Measurements from ENCODE around the gene FRMD3.

FRMD3 gene

DNA sequence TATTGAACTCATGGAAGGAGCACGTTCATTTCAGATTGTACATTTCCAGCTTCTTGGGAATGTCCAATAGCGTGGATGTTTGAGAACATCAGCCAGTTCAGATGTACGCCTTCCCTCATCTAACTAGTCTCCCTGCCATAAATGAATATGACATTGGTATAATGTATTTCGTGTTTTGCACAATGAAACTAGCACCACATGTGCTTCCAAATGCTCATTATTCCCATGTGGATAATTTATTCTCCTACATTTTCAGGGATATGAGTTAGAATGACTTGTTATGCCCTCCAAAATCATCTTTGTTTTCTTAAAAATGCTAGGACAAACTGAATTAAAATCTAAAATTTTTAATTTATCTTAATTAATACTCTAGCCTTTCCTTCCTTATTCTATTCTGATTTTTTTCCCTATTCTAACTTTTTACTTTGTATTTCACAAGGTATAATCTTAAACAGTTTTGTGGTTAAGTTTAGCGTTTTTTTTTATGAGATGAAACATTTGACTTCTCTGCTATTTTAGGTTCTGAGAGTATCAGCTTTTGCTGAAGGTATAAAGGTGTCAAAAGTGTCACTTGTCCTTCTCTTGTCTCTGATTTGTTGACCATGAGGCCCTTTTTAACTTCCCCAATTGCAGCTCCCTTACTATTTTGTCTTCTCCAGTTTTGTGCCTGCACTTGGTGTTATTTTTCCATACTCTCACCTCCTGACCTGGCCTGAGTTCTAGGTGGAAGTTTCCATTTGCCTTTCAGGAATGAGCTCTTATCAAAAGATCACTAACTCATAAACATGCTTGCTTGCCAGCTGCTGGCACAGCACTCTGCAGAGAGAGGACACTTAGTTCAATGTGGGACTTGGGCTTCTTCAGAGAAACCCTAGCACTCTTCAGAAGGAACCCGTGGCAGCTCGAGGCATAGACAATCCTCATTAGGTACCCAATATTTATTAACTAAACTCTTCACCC lies 106.8 kb downstream of the FRMD3 start:
- no peak for DNase-seq

DNA sequence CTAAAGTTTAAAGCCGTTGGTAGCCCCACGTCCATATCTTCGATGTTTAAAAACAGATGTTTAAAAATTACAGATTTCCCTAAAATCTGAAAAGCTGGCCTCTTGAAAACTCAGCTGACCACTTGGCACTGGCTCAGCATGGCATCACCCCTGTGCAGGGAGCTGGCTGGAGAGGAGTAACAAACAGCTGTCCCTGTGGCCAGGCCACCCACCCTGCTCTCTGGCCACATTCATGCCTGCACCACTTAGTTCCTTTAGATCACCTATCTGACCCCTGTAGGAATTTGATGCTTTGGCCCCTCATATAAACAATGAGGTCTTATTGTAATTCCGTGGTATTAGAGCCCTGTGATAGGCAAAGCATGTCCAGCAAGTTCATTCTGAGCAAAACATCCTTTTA lies 107.5 kb downstream of the FRMD3 start:
- no peak for DNase-seq

DNA sequence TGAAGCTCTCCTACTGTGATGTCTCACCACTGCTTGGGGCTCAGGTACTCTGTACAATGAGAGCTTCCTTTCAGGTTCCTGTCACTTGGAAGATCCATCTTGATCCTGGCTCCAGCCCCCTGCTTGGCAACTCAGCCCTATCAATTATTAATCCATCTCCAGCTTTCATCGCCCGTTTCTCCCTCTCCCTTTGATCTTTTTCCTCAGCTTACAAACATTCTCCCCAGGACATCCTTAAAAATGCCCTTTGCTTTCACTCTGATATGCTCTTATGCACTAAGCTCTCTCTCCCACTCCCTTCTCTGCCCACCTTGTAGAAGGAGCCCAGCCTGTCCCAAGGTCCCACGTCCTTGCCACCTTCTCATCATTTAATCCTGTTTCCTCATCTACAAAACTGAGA lies 109.0 kb downstream of the FRMD3 start:
- DNase-seq: no peak

DNA sequence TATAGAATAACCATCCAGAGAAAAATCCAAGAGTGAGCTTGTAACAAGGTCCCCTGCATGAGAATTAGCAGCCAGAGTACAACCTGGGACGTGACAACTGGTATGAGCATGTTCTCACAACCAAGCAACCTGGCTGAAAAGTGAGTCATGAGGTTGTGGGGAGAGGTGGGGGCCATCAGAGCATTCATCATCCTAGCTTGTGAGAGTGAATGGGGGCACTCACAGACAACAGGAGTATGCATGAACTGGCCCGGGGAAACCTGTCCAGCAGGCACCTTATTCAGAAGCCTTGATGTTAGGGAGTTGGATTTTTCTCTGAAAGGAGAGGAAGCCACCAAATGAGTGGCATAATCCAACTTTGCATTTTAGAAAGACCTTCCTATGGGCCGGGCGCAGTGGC lies 113.0 kb downstream of the FRMD3 start:
- DNase-seq: no peak

DNA sequence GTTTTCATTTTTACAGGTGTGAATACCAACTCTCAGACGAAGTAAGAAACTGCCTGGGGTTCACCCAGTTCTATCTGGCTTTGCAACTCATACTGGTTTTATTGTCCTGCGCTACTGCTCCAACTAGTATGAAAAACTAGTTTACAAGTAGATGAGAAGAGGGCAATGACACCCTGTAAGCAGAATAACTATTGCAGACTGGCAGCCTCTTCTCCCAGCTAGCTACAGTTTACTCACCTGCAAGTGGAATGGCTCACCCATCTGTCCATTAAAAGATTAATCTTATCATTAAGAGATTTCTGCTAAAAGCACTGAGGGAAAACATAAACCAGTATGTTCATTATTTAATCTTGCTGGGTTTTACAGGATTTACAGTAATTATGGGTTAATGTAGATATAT lies 113.4 kb downstream of the FRMD3 start:
- no peak for DNase-seq

DNA sequence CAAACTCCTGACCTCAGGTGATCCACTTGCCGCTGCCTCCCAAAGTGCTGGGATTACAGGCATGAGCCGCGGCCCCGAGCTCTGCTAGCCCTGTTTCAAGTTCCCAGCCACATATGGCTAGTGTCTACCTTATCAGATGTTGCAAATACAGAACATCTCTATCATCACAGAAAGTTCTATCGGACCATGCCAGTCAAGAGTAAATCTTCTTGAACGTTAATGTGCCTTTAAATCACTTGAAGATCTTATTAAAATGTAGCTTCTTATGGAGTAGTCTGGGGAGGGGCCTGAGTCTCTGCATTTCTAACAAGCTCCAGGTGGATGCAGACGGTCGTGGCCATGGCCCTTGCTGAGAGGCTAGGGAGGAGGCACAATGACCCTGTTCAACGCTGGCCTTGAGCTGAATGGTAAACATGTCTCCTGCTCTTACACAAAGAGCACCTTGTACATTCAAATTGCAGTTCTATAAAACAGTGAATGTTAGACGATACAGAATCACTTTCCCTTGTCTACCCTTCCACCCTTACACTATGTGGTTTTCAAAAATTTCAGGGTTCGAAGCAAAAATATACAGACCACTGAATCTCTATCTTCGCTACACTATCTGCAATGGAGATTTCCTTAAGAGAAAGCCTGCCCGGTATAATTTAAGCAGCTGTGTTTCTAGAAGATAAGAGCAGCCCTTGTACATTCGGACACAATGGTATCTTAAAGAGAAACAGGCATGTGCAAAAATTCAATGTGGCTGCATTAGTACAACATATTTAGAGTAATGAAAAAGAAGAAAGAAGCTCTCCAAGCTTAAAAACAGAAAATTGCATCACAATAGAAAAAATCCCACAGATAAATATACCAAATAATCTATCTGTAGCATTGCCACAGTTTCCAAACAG lies 114.1 kb downstream of the FRMD3 start:
- DNase-seq: no peak

DNA sequence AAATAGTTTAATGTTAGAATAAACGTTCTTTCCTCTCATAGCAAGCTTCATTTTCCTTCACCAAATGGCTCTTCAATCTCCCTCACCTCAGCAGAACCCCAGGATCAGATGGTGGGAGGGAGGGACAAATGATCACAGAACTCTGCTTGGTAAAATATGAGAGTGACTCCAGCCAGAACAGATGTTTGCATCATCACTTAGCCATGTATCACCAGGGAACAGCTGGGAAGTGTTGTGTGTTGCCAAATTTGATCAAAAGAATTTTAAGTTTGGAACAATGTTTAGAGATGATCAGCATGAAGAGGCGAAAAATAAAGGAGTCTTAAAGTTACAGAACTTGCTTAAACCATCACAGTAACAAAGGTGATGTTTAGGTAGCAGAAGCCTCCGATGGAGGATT lies 115.7 kb downstream of the FRMD3 start:
- no peak for DNase-seq

DNA sequence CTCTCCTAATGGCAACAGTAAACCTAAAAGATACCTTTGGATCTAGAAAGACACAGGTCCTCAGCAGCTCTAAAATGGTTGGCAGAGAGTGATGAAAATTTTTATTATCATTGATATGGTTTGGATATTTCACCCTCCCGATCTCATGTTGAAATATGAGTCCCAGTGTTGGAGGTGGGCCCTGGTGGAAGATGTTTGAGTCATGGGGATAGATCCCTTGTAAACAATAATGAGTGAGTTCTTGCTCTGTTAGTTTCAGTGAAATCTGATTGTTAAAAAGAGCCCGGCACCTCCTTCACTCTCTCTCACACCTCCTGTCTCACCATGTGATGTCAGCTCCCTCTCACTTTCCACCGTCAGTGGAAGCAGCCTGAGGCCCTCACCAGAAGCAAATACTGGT lies 117.7 kb downstream of the FRMD3 start:
- DNase-seq: no peak

DNA sequence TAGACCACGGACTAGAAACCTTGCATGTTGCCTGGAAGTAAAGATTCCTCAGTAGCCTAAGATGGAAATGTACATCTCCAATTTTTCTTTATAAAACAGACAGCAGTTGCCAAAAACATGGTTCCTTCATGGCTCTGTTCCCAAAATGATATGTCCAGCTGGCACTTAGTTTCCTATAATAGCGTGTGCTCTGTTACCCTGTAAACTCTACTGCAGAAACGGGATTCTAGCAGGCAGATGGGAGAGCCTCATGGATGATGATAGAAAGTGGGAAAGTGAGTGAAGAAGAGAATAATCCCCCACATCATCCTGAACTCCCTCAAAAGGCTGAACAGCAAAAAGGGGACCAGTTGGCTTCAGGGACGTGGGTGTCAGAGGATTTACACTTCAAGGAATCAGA lies 118.2 kb downstream of the FRMD3 start:
- DNase-seq: no peak

DNA sequence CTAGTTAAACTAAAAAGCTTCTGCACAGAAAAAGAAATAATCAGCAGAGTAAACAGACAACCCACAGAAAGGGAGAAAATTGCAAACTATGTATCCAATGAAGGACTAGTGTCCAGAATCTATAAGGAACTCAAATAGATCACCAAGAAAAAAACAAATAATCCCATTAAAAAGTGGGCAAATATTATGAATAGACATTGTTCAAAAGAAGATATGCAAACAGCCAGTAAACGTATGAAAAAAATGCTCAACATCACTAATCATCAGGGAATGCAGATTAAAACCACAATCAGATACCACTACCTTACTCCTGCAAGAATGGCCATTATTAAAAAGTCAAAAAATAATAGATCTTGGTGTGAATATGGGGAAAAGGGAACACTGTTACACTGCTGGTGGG lies 119.9 kb downstream of the FRMD3 start:
- DNase-seq: no peak

DNA sequence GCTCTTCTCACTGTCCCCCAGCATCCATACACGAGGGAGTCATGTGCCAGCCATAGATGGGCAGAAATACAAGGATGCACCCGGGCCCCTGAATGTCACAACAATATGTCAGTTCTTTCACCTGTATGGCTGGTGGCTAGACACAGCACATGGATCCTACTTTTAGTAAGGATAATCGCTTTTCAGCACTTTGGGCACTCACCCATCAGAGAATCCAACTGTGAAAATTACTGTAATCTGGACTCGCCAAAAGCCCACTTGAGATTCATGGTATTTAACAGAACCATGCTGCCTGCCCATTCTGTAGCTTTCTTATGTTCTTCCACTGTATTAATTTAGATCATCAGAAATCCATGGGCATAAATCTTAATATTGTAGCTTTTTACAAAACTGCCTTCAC lies 124.8 kb downstream of the FRMD3 start:
- no peak for DNase-seq

DNA sequence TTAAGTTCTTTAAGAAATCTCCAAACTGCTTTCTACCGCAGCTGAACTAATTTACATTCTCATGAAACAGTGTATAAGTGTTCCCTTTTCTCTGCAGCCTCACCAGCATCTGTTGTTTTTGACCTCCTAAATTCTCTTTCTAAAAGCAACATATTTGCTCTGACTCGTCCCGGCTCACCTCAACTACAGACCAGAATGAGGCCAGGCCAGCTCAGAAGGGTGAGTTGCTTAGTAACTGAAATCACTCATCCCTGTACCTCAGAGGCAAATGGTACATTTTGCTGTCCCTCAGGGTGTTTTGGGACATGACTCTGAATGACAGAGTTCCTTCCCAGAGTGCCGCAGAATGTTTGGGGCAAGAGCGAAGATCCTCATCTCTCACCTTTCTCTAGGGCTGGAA lies 127.5 kb downstream of the FRMD3 start:
- no peak for DNase-seq

DNA sequence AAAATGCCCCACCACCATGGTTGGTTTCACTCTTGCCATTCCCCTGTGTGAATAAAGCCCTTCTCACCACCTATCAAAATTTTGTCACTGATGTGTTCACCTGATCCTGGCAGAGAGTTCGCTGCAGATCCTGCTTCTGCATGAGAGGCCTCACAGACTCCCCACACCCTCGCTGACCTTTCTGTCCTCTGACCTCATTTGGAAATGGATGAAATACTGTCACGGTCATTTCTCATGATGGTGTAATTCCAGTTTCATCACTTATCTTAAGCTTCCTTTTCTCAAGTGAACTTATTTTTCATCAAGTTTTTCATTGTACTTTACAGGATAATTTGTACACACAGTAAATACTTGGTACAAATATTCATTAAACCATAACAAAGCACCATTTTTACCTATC lies 131.3 kb downstream of the FRMD3 start:
- DNase-seq: no peak

DNA sequence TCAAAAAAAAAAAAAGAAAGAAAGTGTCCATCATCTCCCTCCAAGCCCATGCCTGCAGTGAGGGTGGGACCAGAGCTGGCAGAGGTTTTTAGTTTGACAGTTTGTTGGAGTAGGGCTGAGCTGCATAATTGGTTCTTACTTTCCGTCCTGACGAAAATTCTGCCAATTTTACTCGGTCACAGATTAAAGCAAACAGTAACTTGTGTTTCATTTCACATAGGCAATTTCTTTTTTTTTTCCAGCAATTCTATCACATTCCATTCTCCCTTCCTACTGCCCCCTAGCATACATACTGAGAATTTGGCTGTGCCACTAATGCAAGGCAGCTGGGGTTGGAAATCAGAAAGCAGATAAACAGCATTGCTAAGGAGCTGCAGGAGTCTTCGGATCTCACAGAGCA lies 132.4 kb downstream of the FRMD3 start:
- DNase-seq: no peak

DNA sequence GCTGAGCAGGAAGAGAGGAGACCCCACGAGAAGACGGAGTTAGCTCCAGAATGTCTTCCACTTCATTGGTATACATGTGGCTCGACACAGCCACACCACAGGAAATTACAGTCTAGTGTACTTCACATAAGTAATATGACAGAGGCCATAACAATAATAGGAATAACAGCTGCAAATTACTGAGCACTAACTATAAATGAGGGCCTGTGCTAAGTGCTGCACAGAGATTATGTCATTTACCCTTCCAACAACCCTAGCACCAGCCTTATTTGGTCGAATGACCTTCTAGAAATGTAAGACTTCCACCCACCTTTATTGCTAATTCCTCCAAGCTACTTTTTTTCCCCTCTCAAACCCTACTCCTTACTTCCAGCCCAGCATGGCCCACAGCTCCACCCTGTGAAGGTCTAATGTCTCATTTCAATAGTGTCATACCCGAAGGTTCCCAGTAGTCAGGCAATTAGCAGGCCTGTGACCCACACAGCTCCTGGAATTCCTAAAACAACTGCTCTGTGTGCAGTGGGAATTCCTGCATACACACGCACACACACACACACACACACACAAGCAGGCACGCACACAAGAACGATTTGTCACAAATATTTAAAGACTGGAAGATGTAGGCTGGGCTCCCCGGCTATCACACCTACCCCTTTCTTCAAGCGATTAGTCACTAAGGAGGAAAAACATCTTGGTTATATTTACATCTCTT lies 134.5 kb downstream of the FRMD3 start:
- DNase-seq: no peak

DNA sequence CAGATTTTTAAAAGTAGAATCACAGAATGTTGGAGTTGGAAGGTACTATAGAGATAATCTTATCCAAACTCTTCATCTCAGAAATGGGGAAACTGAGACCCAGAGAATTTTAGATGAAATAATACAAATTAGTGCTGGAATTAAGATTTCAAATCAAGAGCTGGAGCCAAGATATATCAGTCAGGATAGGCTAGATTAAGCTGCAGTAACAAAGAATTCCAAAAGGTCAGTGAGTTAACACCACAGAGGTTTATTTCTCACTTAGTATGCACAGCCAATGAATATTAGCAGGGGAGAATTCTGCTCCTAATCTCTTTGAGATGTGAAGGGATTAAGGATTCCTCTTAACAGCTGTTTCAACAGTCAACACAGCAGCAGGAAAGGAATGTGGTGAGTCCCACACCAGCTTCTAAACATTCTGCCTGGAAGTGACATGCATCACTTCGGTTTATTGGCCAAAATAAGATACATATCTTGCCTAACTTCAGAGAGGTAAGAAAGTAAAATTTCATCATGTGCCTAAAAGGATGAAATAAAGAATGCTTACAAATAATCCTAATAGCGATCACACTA lies 136.8 kb downstream of the FRMD3 start:
- DNase-seq: no peak

DNA sequence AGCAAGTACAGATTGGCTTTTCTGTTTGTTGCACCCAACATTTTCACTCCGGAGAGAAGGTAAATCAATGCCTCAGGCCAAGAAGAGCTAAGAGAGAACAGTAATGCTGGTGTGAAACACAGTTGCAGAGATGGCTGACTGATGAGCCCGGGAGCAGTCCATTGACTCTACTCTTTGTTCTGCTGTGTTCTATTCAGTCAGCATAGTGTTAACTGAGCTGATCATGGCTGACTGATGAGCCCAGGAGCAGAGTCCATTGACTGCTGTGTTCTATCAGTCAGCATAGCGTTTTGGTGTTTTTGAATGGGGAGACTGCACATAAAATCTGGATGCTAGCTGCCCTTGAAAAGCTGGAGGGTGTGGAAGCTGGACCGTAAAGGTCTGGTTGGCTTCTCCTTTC lies 141.4 kb downstream of the FRMD3 start:
- no peak for DNase-seq

DNA sequence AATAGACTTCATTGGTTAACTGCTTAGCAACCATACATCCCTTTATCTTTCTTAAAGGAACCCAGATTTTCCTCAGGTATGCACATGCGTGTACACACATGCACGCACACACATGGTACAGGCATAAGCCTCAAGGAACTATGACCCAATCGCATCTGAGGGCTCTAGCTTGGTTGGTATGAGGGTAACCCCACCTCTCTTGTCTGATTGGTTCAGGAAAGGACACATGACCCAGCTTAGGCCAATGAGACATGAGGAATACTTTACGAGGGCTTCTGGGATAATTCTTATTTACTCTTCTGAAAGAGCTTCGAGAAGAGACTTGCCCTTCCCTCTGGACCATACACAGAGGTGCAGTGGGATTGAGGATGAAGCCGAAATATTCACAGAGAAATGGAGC lies 141.9 kb downstream of the FRMD3 start:
- DNase-seq: no peak

DNA sequence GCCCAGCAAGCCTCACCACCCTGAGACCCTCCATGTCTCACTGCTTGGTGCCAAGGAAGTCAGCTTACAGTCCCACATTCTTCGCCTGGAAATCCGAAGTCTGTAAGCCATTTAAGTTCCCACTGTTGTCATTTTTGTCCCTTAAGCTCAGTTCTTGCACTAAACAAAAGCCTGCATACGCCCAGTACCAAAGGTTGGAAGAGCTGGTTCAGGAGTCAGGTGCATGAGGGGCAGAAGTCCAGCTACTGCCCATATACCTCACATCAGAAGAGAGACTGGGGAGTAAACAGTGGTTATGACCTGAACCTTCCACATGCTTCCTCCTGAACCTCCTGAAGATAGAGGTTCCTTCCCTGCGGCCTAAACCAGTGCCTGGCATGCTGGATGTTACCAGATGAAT lies 146.0 kb downstream of the FRMD3 start:
- DNase-seq: no peak

DNA sequence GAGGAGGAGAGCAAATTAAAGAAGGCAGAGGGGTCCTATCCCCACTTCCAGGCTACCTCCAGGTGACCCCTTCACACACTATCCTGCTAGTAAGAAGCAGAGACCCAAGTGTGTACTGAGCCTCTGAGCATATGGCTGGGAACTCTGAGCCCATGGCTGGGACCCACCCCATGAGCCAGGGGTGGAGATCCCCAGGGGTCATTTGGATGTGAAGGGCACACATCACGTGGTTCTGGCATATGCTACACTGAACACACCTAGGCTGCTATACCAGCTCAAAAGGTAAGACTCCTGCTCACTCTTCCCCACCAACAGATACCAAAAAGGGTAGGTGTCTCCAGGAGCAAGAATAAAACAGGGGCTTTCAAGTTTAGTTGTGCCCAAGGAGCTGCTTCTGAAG lies 149.9 kb downstream of the FRMD3 start:
- DNase-seq: no peak

DNA sequence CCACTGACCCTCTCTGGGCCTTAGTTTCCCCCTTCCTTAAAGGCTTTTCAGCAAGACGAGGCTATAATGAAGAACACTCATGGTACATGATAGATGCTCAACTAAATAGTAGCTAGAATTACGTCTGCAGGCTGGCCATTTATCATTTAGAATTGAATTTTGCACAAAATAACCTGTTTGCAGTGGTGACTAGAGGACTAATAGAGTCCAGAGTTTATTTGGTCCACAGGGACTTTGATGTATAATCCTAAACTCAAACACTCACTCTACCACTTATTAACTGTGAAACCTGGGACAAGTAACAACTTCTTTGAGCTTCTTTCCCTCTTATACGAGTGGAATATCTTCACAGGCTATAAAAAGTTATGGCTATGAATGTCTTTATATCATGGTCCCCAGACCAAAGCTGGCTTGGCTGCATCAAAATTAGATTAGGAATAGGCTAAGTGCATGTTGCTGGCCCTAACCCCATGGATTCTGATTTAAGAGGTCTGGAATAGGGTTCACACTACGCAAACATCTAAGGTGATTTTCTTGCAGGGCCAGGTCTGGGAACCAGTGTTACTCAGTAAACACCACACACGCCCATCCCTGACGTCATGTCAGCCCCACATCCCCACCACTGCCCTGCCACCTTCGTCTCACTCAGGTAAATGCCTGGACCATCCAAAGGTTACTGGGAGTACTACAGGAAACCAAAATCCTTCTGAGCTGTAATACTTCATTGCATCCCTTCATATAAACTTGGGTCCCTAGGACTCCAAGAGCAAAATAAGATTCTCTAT lies 150.6 kb downstream of the FRMD3 start:
- no peak for DNase-seq

DNA sequence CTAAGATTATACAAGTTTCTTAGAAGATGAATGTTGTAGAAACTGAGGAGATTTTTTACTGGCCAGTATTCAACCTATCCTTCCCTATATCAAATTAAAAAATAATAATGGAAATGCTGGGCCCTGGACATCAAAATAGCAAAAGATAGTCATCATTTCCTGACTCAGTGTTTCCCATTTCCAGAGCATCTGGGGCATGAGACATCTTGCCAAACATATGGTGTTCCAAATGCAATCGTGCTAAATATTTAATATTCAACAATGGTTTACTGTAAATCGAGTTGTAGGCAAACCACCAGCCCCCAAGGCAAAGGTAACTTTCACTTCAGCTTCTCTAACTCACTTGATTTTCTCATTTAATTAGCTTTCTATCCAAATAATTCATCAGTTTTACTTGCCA lies 152.9 kb downstream of the FRMD3 start:
- DNase-seq: no peak

Data from stimulated activated naive CD4-positive, alpha-beta T cell (primary cell).